Astrocyte (in vitro differentiated cells and primary cell): Measurements from ENCODE around the gene LATS2. TPM values are rescaled to one million over a fixed set of nuclear protein-coding genes. Genes with fewer than 3 reads are reported as not detected.

Experiments
- DNase-seq: peaks from one replicate; pipeline ENCODE4 v3.0.0-alpha.2; 2010; ENCODE audit warnings: low read depth
- FAIRE-seq: peaks from 2 replicates; lab custom pipeline; 2011; peaks lifted over from hg19 to GRCh38; lab: Jason Lieb, UNC
- H2AFZ ChIP-seq: 2 replicates; pipeline ENCODE4 v1.6.0; 2012; ENCODE audit warnings: low read depth, low read length, inconsistent platforms
- H3K27ac ChIP-seq: 2 replicates; pipeline ENCODE4 v1.5.1; 2011; ENCODE audit warnings: low read depth, low read length, inconsistent platforms
- H3K27me3 ChIP-seq: 2 replicates; pipeline ENCODE4 v1.6.0; 2011; ENCODE audit warnings: low read length, inconsistent platforms; ENCODE audit not compliant: insufficient read depth
- H3K36me3 ChIP-seq: 2 replicates; pipeline ENCODE4 v1.5.1; 2011; ENCODE audit warnings: low read length, inconsistent platforms; ENCODE audit not compliant: insufficient read depth
- H3K4me1 ChIP-seq: 2 replicates; pipeline ENCODE4 v1.5.1; 2011; ENCODE audit warnings: low read length, inconsistent platforms; ENCODE audit not compliant: insufficient read depth
- H3K4me2 ChIP-seq: 2 replicates; pipeline ENCODE4 v1.6.0; 2012; ENCODE audit warnings: low read length, inconsistent platforms
- H3K4me3 ChIP-seq: 2 replicates; pipeline ENCODE4 v1.5.1; 2011; ENCODE audit warnings: low read depth, mild to moderate bottlenecking, low read length, inconsistent platforms; ENCODE audit not compliant: insufficient read depth
- H3K79me2 ChIP-seq: 2 replicates; pipeline ENCODE4 v1.6.0; 2012; ENCODE audit warnings: mild to moderate bottlenecking, low read length, inconsistent platforms; ENCODE audit not compliant: insufficient read depth
- H3K9ac ChIP-seq: 2 replicates; pipeline ENCODE4 v1.6.0; 2012; ENCODE audit warnings: mild to moderate bottlenecking, low read length, inconsistent platforms
- H3K9me3 ChIP-seq: 2 replicates; pipeline ENCODE4 v1.5.1; 2012; ENCODE audit warnings: low read depth, mild to moderate bottlenecking, low read length, inconsistent platforms; ENCODE audit not compliant: insufficient read depth
- H4K20me1 ChIP-seq: 2 replicates; pipeline ENCODE4 v1.6.0; 2012; ENCODE audit warnings: low read length, inconsistent platforms; ENCODE audit not compliant: insufficient read depth
- H3K27ac Mint-ChIP-seq: one replicate; pipeline ENCODE4 v1.8.0; 2021; ENCODE audit warnings: mild to moderate bottlenecking, mixed read lengths; ENCODE audit not compliant: unreplicated experiment
- H3K27me3 Mint-ChIP-seq: one replicate; pipeline ENCODE4 v1.8.0; 2021; ENCODE audit warnings: low read depth, mixed read lengths; ENCODE audit not compliant: unreplicated experiment
- H3K36me3 Mint-ChIP-seq: one replicate; pipeline ENCODE4 v1.8.0; 2021; ENCODE audit warnings: low read depth, mixed read lengths; ENCODE audit not compliant: unreplicated experiment
- H3K4me1 Mint-ChIP-seq: one replicate; pipeline ENCODE4 v1.8.0; 2021; ENCODE audit warnings: low read depth, mixed read lengths; ENCODE audit not compliant: unreplicated experiment
- H3K4me3 Mint-ChIP-seq: one replicate; pipeline ENCODE4 v1.8.0; 2021; ENCODE audit warnings: mild to moderate bottlenecking, moderate library complexity, mixed read lengths; ENCODE audit not compliant: unreplicated experiment
- H3K9me3 Mint-ChIP-seq: one replicate; pipeline ENCODE4 v1.8.0; 2021; ENCODE audit warnings: mild to moderate bottlenecking, mixed read lengths; ENCODE audit not compliant: unreplicated experiment
- CTCF ChIP-seq: IDR thresholded peaks from 2 replicates; pipeline ENCODE4 v1.5.1; 2011; ENCODE audit warnings: low read depth, mild to moderate bottlenecking, inconsistent platforms, low read length, moderate library complexity; ENCODE audit not compliant: insufficient read depth
- EZH2 ChIP-seq: IDR thresholded peaks from 2 replicates; pipeline ENCODE4 v1.6.1; 2012; ENCODE audit warnings: mild to moderate bottlenecking, low read length, inconsistent platforms; ENCODE audit not compliant: insufficient read depth
- total RNA-seq: library from RNA; stranded (reverse); gene quantifications from 2 replicates; pipeline ENCODE4 v1.2.1, GENCODE V29; 2021

LATS2 gene
- total RNA-seq, 1 donor from 2014 or later, result 46.7 TPM

GRCh38 chr13:21010621-21011020, 50.8 kb downstream of the LATS2 start:
- peaks cover 86% of the 10 kb centered on the region for H4K20me1 ChIP-seq
- no peak overlapping the region for H3K9ac ChIP-seq
- Mint-ChIP-seq H3K4me1 (peaks cover 56% of the 10 kb centered on the region), H3K27me3 (no peaks in the 10 kb centered on the region), H3K9me3 (peaks cover 2% of the 10 kb centered on the region), H3K4me3 (no peak overlapping the region), H3K36me3 (peaks cover 3% of the 10 kb centered on the region), H3K27ac (no peak overlapping the region)
- no peaks in the 10 kb centered on the region for H3K9me3 ChIP-seq
- no peaks in the 10 kb centered on the region for H3K36me3 ChIP-seq
- peaks cover 96% of the 10 kb centered on the region for H3K79me2 ChIP-seq
- no peak overlapping the region for H3K4me2 ChIP-seq
- no peak for TF ChIP-seq EZH2
- no peak for TF ChIP-seq CTCF
- FAIRE-seq (no peak), DNase-seq (no peak)
- H3K4me3 ChIP-seq, result no peak overlapping the region
- no peak overlapping the region for H2AFZ ChIP-seq
- H3K4me1 ChIP-seq, result peaks cover 44% of the 10 kb centered on the region
- no peak overlapping the region for H3K27ac ChIP-seq
- H3K27me3 ChIP-seq, result no peaks in the 10 kb centered on the region

- H3K4me3 ChIP-seq, result no peak overlapping the region
- FAIRE-seq (no peak), DNase-seq (no peak)
- peaks cover 3% of the 10 kb centered on the region for H3K36me3 Mint-ChIP-seq
- H3K27ac Mint-ChIP-seq, result no peak overlapping the region
- H3K79me2 ChIP-seq, result peaks cover 97% of the 10 kb centered on the region
- no peak overlapping the region for H2AFZ ChIP-seq
- H3K4me3 Mint-ChIP-seq, result no peak overlapping the region
- peaks cover 88% of the 10 kb centered on the region for H4K20me1 ChIP-seq
- no peak for TF ChIP-seq EZH2
- no peak for TF ChIP-seq CTCF
- H3K9me3 ChIP-seq, result no peaks in the 10 kb centered on the region
- H3K4me1 ChIP-seq, result peaks cover 28% of the 10 kb centered on the region
- H3K27me3 Mint-ChIP-seq, result no peaks in the 10 kb centered on the region
- H3K27me3 ChIP-seq, result no peaks in the 10 kb centered on the region
- H3K4me2 ChIP-seq, result no peak overlapping the region
- peaks cover 2% of the 10 kb centered on the region for H3K9me3 Mint-ChIP-seq
- H3K9ac ChIP-seq, result no peak overlapping the region
- H3K4me1 Mint-ChIP-seq, result peaks cover 46% of the 10 kb centered on the region
- no peak overlapping the region for H3K27ac ChIP-seq
- no peaks in the 10 kb centered on the region for H3K36me3 ChIP-seq
Observed at GRCh38 chr13:21009036-21009435, 52.4 kb downstream of the LATS2 start.

DNA sequence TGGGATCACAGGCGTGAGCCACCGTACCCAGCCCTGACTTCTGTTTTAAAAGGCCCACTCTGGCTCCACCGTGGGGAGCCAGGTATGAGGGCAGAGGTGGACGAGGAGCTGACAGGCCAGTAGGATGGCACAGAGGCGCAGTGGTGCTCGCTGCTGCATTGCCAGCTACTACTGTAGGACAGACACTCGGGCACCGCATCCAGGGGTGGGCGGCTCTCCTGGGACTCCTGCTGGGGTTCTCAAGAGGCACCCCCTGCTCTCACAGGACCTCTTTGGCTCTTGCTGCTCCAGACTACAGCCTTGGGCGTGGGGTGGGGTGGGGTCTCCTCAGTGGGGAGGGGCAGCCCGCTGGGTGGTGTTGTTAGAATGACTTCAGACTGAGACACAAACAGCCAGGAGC, 53.4 kb downstream of the LATS2 start:
- no peaks in the 10 kb centered on the region for H3K36me3 ChIP-seq
- no peak overlapping the region for H3K27ac Mint-ChIP-seq

More for the DNA sequence above, 53.4 kb downstream of the LATS2 start:
- Histone ChIP-seq H3K27ac (no peak overlapping the region), H3K27me3 (no peaks in the 10 kb centered on the region), H3K4me3 (no peak overlapping the region), H3K4me2 (no peak overlapping the region), H3K79me2 (peaks cover 97% of the 10 kb centered on the region), H3K9ac (no peak overlapping the region), H3K4me1 (peaks cover 21% of the 10 kb centered on the region), H4K20me1 (peaks cover 82% of the 10 kb centered on the region), H3K9me3 (no peaks in the 10 kb centered on the region), H2AFZ (no peak overlapping the region)
- H3K36me3 Mint-ChIP-seq, result peaks cover 3% of the 10 kb centered on the region
- DNase-seq (no peak), FAIRE-seq (no peak)
- no peaks in the 10 kb centered on the region for H3K27me3 Mint-ChIP-seq
- H3K9me3 Mint-ChIP-seq, result peaks cover 2% of the 10 kb centered on the region
- TF ChIP-seq EZH2 (no peak), CTCF (no peak)
- H3K4me1 Mint-ChIP-seq, result peaks cover 37% of the 10 kb centered on the region
- H3K4me3 Mint-ChIP-seq, result no peak overlapping the region
